PC-9 (cell line): ENCODE data around the gene ATXN7.

Experiments
- EZH2 ChIP-seq: fragments of 200-600 bp; sonication (generic); IDR thresholded peaks from 2 replicates; pipeline ENCODE4 v1.8.0; 2017; ENCODE audit warnings: antibody characterized with exemption, low read depth
- TF ChIP-seq, protein P1 (sequence below): fragments of 200-600 bp; sonication (generic); conservative IDR thresholded peaks from 2 replicates; pipeline ENCODE4 v1.6.1; 2017; ENCODE audit warnings: mixed run types, antibody characterized with exemption, mild to moderate bottlenecking, moderate library complexity

DNA sequence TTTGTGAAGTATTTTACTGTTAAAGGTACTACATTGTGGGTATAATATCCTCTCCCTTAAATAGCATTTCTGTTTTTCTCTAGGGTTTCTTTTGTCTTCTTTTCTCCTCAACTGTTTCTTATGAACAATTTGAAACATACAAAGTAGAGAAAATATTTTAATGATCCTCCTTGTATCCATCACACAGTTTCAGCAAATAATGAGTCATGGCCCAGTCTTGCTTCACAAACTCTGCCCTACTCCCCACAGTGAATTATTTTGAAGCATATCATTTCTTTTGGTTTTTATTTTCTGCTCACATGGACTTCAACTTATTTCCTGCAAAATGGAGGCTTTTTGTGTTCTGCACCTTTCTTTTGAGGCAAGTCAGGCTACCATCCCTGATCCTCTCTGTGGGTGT lies 54.7 kb downstream of the ATXN7 start:
- no peak for TF ChIP-seq EZH2
- TF ChIP-seq, protein P1, sequence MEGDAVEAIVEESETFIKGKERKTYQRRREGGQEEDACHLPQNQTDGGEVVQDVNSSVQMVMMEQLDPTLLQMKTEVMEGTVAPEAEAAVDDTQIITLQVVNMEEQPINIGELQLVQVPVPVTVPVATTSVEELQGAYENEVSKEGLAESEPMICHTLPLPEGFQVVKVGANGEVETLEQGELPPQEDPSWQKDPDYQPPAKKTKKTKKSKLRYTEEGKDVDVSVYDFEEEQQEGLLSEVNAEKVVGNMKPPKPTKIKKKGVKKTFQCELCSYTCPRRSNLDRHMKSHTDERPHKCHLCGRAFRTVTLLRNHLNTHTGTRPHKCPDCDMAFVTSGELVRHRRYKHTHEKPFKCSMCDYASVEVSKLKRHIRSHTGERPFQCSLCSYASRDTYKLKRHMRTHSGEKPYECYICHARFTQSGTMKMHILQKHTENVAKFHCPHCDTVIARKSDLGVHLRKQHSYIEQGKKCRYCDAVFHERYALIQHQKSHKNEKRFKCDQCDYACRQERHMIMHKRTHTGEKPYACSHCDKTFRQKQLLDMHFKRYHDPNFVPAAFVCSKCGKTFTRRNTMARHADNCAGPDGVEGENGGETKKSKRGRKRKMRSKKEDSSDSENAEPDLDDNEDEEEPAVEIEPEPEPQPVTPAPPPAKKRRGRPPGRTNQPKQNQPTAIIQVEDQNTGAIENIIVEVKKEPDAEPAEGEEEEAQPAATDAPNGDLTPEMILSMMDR: no peak
